Jurkat, Clone E6-1 (cell line): ENCODE data around the gene CGREF1.
A peak's percentile ranks its signal among the peaks of the same experiment; 100 is the strongest.
"Not testable (repeated sequence)": the region's sequence is repeated elsewhere in the genome, so short reads cannot be mapped to it uniquely, and the experiment has no call there.

Experiments
- DNase-seq: peaks from one replicate; pipeline ENCODE4 v3.0.0-alpha.2; 2011; ENCODE audit warnings: low read depth, low spot score
- H3K4me3 ChIP-seq: 2 replicates; pipeline ENCODE4 v1.5.1; 2011; ENCODE audit warnings: mild to moderate bottlenecking, low read length, control low read depth, moderate library complexity

Gene CGREF1

DNA sequence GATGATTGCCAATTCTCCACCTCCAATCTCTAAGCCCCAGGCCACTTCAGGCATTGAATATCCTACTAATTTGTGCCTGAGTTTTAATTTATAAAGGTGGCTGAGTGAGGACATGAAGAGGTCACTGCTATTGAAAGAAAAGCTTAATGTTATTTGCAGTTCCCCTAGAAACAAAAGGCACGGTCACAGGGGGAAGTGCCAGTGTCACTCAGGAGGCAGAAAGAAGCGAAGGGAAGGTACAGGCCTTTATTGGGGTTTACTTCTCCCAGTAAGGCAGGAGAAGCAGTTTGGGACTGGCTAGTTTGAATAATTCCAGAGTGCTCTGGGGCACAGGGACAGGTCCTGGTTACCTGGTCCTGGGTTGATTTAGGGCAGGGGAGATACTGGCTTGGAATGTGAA is 3.0 kb upstream of the CGREF1 start:
- no peak overlapping the region for H3K4me3 ChIP-seq

DNA sequence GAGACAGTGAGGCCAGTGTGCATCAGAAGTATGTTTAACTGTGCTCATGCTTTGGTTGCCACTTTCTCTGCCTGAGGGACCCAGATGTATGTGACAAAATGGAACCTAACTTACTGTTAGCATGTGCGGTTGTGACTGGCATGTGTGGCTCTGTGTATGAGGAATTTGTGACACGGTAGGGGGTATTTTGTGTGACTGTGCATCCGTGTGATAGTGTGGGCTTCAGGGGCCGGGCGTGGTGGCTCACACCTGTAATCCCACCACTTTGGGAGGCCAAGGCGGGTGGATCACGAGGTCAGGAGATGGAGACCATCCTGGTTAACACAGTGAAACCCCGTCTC is 372 bp upstream of the CGREF1 start:
- not testable (repeated sequence) for H3K4me3 ChIP-seq, DNase-seq

More for the DNA sequence above, 3.0 kb upstream of the CGREF1 start:
- DNase-seq: no peak

DNA sequence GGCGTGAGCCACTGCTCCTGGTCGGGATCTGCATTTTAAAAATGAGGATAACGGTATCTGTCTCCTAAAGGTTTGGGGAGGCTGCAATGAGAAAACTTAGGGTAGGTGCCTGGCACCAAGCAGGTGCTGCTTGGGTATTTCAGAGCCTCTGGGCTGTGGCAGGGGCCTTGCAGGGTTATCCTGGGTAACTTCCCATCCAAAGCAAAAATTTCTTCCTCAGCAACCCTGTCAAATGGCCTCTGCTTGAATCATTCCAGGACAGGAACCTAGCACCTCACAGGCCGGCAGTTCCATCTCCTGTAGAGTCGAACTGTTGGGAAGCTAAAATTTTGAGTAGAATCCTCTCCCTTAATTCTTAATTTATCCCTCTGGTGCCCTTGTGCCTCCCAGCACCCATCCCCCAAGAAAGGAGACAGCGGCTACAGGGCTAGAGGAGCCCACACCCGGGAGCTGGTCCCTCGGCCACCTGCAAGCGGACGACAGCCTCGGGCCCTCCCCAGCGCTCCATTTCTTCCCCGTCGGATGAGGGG is 868 bp downstream of the CGREF1 start:
- no peak overlapping the region for H3K4me3 ChIP-seq
- no peak for DNase-seq

GRCh38 chr2:27115519-27115918 is 3.4 kb downstream of the CGREF1 start:
- DNase-seq: no peak
- no peak overlapping the region for H3K4me3 ChIP-seq

- not testable (repeated sequence) for H3K4me3 ChIP-seq, DNase-seq
Observed at GRCh38 chr2:27111392-27112078, 7.4 kb downstream of the CGREF1 start.

GRCh38 chr2:27110603-27111352 is 8.2 kb downstream of the CGREF1 start:
- peak overlapping the region; percentile 29 for H3K4me3 ChIP-seq
- DNase-seq: peak; percentile 50

DNA sequence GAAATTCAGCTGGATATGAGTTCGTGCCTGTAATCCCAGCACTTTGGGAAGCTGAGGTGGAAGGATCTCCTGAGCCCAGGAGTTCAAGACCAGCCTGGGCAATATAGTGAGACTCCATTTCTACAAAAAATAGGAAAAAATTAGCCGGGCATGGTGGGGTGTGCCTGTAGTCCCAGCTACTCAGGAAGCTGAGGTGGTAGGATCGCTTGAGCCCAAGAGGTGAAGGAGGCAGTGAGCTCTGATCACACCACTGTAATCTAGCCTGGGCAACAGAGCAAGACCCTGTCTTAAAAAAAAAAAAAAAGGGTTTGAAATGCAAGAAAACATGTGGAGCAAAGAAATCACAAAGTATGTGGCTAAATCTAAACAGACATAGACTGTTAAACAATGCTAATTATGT is 9.8 kb downstream of the CGREF1 start:
- DNase-seq: no peak
- H3K4me3 ChIP-seq: no peak overlapping the region

DNA sequence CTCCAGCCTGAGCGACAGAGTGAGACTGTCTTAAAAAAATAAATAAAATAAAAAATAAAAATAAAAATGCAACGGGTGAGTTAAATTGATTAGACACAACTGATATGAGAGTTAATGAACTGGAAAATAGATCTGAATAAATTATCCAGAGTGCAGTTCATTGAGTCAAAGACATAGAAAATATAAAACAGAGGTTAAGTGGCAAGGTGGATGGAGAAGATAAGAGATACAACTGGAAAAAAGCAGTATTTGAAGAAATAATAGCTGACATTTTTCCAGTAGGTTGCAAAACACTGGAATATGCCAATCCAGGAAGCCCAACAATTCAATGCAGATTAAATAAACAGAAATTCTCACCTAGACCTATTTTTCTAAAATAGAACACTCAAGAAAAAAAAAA is 10.7 kb downstream of the CGREF1 start:
- no peak for DNase-seq
- H3K4me3 ChIP-seq: no peak overlapping the region

GRCh38 chr2:27105981-27106380 is 12.9 kb downstream of the CGREF1 start:
- H3K4me3 ChIP-seq: no peak overlapping the region

DNA sequence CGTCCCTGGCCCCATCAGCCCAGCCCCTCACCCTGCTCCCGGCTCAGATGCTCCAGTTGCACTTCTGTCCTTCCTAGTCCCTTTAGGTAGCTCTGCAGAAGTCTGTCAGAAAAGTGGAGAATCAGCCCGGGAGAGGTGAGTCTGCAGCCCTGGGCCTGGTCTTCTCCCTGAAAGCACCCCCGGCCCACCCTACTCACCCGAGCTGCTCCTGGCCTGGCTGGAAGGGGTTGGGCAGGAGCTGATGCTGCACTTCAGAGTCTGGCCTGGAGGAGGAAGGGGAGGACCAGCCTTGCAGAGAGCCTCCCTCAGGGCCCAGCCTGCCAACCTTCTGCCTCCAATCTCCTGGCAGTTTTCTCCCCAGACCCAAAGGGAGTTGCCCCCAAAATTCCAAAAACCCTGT is 16.6 kb downstream of the CGREF1 start:
- H3K4me3 ChIP-seq: no peak overlapping the region
- no peak for DNase-seq

More at GRCh38 chr2:27105981-27106380, 12.9 kb downstream of the CGREF1 start:
- DNase-seq: no peak

DNA sequence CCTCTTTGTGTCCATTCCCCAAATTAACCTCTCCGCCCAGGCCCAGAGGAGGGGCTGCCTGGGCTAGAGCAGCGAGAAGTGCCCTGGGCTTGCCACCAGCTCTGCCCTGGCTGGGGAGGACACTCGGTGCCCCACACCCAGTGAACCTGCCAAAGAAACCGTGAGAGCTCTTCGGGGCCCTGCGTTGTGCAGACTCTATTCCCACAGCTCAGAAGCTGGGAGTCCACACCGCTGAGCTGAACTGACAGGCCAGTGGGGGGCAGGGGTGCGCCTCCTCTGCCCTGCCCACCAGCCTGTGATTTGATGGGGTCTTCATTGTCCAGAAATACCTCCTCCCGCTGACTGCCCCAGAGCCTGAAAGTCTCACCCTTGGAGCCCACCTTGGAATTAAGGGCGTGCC is 18.9 kb downstream of the CGREF1 start:
- no peak overlapping the region for H3K4me3 ChIP-seq
- no peak for DNase-seq

GRCh38 chr2:27099334-27099955 is 19.5 kb downstream of the CGREF1 start:
- no peak for DNase-seq
- no peak overlapping the region for H3K4me3 ChIP-seq

DNA sequence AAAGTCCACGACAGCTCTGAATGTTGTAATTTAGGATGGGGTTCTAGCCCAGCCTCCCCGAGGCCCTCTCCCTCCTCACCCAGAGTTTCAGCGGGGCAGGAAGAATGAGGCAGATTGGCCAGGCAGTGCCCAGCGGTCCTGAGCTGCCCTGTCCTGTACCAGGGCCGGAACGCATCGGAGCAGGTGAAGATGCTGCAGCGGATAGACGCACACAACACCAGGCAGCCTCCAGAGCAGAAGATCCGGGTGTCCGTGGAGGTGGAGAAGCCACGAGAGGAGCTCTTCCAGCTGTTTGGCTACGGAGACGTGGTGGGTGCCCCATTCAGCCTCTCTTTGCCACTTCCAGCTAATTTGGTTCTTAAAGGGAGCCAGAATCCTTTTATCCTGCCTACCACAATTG is 21.6 kb downstream of the CGREF1 start:
- no peak overlapping the region for H3K4me3 ChIP-seq
- no peak for DNase-seq

DNA sequence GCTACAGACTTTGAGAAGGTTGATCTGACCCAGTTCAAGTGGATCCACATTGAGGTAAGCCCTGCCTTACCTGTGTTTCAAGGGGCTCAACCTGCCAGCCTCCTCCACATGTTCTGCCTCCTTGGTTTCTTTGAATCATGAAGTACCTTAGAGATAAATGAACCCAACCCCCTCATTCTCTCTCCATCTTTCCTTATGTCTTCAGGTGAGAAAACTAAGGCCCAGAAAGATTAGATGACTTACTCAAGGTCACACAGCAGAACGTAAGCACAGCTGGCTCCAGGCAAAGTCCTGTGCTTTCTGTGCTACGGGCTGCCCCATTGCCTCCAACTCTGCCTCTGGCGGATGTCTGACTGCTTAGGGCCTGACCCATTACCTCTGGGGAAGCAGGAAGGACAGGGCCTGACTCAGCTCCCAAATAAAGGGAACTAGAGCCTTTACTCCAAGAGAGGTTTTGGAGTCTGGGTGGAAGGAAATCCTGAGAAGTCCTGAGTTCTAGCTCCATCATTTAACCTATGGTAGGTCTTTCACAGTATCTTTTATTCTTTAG is 22.1 kb downstream of the CGREF1 start:
- no peak for DNase-seq
- H3K4me3 ChIP-seq: no peak overlapping the region

DNA sequence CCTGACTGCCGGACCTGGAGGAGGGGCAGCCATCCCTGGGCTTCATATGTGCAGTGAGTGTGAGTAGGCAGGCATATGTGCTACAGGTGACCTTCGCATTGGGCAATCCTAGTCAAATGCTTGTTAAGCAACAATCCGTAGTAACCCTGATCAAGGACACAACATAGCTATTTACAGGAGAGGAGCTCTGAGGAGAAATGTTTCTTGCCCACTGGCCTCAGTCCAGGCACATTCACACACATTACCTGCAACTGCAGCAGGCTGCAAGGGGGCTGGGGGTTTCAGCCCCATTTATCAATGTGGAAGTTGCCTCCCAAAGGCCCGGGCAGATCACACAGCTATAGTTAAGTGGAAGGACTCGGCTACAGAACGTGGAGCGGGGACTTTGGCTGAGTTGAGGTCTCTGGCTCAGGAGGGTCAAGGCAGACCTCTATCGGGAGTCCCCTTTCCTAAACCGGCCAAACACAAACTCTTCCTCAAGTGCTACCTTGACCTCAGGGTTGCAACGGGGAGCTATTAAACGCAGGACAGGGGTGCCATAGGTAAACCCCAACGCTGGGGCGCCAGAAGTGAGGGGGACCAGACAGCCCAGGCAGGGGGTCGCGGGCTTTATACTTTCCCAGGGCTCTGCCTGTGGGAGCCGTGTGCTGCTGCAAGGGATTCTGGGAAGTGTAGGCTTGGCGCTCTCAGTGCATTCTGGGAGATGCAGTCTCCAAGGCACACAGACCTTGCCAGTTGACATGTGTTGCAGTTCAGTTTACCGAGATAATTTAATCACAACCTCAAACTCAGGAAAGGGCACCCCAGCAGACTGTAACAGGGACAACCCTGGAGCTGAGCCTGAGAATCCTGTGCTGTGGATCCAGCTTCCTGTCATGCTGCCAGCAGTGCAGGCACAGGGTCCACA is 22.9 kb downstream of the CGREF1 start:
- peak; percentile 55 for DNase-seq
- peak overlapping the region; percentile 27 for H3K4me3 ChIP-seq

DNA sequence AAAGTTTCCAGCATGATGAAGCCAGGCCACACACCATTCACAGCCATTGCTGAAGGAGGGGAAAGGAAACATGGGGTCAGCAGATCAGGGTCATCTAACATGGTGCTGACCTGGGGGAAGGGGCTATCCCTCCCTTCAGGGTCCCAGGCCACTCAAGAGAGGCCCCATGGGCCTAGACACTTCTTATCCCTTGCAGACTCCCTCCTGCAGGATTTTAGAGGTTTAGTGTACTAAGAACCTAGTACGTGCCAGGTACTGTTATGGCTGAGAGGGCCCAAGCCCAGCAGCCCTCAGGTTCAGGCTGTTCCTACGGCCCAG is 23.5 kb downstream of the CGREF1 start:
- DNase-seq: no peak
- no peak overlapping the region for H3K4me3 ChIP-seq

DNA sequence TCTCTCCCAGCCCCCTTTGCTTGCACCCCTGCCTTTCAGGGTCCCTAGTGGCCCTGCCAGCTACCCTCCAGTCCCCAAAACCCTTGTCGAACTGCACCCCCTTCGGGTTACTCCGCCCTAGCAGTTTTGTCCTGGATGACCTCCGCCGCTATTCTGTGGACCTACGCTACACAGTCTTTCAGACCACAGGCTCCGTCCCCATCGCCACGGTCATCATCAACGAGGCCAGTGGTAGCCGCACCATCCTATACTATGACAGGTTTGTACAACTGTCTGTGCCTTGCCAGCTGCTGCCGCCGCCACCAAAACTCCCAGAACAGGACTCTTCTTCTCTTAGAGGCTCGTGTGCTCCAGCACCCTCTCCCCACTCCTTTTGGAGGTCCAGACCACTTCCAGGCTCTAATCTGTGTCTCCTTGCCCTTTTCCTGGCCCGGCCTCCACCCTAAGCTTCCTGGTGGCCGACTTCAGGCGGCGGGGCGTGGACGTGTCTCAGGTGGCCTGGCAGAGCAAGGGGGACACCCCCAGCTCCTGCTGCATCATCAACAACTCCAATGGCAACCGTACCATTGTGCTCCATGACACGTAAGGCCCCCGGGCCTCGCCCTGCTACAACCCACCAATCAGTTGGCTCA is 24.5 kb downstream of the CGREF1 start:
- H3K4me3 ChIP-seq: no peak overlapping the region
- no peak for DNase-seq

- no peak for DNase-seq
- no peak overlapping the region for H3K4me3 ChIP-seq
Observed at GRCh38 chr2:27093430-27094352, 25.2 kb downstream of the CGREF1 start.
